Right lobe of liver (tissue), 6 donors: ENCODE results near the gene HS3ST6. TPM values are rescaled to one million over a fixed set of nuclear protein-coding genes. Genes with fewer than 3 reads are reported as not detected.

Source experiments
- ATAC-seq, 4 donors: fragments of 200-7000 bp; cut with Tn5 transposase; one replicate each; pipeline ENCODE4 v1.9.1; 2020; ENCODE audit warnings: mild to moderate bottlenecking in 4 of 4, moderate library complexity in 4 of 4
- DNase-seq, 3 donors: peaks; one replicate each; pipeline ENCODE4 v3.0.0-alpha.2; 2020
- H3K27ac ChIP-seq, 3 donors: fragments of 200-600 bp; one replicate each; pipeline ENCODE4 v1.8.0; 2022
- H3K27me3 ChIP-seq, 2 donors: fragments of 200-600 bp; one replicate each; pipeline ENCODE4 v1.8.0; 2022
- H3K36me3 ChIP-seq, 4 donors: fragments of 200-600 bp; sonication (generic) in 1 of 4; one replicate each; pipeline versions ENCODE4 v1.5.1 to v1.8.0; 2017 to 2022; ENCODE audit warnings: control low read depth in 1 of 4
- H3K4me1 ChIP-seq, 4 donors: fragments of 200-600 bp; sonication (generic) in 1 of 4; one replicate each; pipeline versions ENCODE4 v1.5.1 to v1.8.0; 2017 to 2022; ENCODE audit warnings: control low read depth in 1 of 4
- H3K4me3 ChIP-seq, 3 donors: fragments of 200-600 bp; one replicate each; pipeline ENCODE4 v1.8.0; 2022
- H3K9me3 ChIP-seq, 4 donors: fragments of 200-600 bp; sonication (generic) in 1 of 4; one replicate each; pipeline versions ENCODE4 v1.5.1 to v1.8.0; 2017 to 2022; ENCODE audit warnings: control low read depth in 1 of 4
- POLR2A ChIP-seq: fragments of 450-650 bp; IDR thresholded peaks from one replicate; pipeline ENCODE4 v1.6.1; 2017; ENCODE audit warnings: antibody characterized with exemption, mild to moderate bottlenecking
- WGBS: methylation state at CpG from one replicate; pipeline ENCODE4 v1.1.6; 2018; ENCODE audit warnings: low coverage, low lambda C conversion rate; ENCODE audit not compliant: insufficient coverage; ENCODE audit errors: missing lambda C conversion rate; 5-methylcytosine and 5-hydroxymethylcytosine counted together
- intact Hi-C, 2 donors: fragments of 100-400 bp; cut with DNase I; formaldehyde crosslinking; loops; one replicate each; pipeline versions ENCODE4 v1.11.2 to v1.14.1; 2022
- small RNA-seq, 2 experiments: library from RNA; depleted of rRNA; stranded (forward); fragments of <200 nt; gene quantifications; one replicate each; pipeline ENCODE3, GENCODE V24; 2016
- total RNA-seq, 6 experiments: library from RNA; depleted of rRNA in 2 of 6; stranded (reverse); fragments of >200 nt in 2 of 6; fragmentation: NEBNext Ultra II Directional in 3 of 6; extraction: Animal tissue kit (Norgen Biotek cat#: 25700) in 3 of 6; gene quantifications; one replicate each; pipeline versions ENCODE4 v1.1.0 to v1.2.4, GENCODE V29; 2016 to 2023
- TF ChIP-seq, protein P1 (sequence below), 4 donors: fragments of 200-600 bp in 3 of 4; fragments of 450-650 bp in 1 of 4; IDR thresholded peaks; one replicate each; pipeline versions ENCODE4 v1.5.1 to v1.8.0; 2016 to 2022; ENCODE audit warnings: antibody characterized with exemption in 4 of 4, mild to moderate bottlenecking in 2 of 4
- donor health status: DM: no; HTN: yes; CAD: no.
- donor health status: DM: no; HTN: no; CAD: no.
- donor health status: DM: no; HTN: no; CAD: no.
- donor health status: DM: no; HTN: yes; CAD: no.
- donor health status: DM: no; HTN: yes; CAD: no.

HS3ST6 gene
- total RNA-seq, 6 experiments from 2014 or later, result not detected

DNA sequence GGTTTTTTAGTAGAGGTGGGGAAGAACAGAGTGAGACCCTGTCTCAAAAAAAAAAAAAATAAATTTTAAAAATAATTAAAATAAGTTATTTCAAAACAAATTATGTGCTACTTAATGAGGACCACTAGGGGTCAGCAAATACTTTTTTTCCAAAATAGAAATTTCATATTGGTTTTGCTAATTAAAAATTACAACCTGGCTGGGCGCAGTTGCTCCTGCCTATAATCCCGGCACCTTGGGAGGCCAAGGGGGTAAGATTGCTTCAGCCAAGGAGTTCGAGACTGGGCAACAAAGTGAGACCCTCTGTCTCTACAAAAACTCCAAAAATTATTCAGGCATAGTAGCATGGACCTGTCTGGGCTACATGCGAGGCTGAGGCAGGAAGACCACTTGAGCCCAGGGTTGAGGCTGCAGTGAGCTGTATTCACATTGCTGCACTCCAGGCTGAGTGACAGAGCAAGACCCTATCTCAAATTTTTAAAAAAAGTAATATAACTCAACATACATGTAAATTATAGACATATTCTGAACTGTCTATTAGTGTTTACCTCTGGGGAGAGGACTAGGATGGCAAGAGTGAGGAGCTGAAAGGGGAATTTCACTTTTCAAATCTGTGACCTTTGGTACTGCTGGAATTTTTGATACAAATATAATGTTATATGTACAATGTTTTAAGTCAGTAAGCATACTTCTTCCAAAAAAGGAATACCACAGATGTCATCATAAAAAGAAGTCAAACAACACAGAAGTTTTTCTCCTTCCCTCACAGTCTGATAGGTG is 54.3 kb downstream of the HS3ST6 start:
- DNase-seq (no peak), ATAC-seq (peak; percentile 31 to 62 (median 58))
- Histone ChIP-seq H3K27me3 (no peaks in the 10 kb centered on the region), H3K27ac (no peak overlapping the region), H3K4me1 (no peaks in the 10 kb centered on the region), H3K9me3 (no peaks in the 10 kb centered on the region), H3K36me3 (no peaks in the 10 kb centered on the region), H3K4me3 (no peak overlapping the region)
- 7% methylated on average over 4 of the region's 4 CpGs for WGBS
- intact Hi-C loops, result loop anchor here in 1 of 2 donors (5.0 kb wide), 1 partner anchor 68 kb away; no protein-coding TSS in a partner anchor
- TF ChIP-seq, protein P1, sequence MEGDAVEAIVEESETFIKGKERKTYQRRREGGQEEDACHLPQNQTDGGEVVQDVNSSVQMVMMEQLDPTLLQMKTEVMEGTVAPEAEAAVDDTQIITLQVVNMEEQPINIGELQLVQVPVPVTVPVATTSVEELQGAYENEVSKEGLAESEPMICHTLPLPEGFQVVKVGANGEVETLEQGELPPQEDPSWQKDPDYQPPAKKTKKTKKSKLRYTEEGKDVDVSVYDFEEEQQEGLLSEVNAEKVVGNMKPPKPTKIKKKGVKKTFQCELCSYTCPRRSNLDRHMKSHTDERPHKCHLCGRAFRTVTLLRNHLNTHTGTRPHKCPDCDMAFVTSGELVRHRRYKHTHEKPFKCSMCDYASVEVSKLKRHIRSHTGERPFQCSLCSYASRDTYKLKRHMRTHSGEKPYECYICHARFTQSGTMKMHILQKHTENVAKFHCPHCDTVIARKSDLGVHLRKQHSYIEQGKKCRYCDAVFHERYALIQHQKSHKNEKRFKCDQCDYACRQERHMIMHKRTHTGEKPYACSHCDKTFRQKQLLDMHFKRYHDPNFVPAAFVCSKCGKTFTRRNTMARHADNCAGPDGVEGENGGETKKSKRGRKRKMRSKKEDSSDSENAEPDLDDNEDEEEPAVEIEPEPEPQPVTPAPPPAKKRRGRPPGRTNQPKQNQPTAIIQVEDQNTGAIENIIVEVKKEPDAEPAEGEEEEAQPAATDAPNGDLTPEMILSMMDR (IDR thresholded peaks at IDR 0.05), result peak; percentile 50 to 73 (median 66)
- TF ChIP-seq POLR2A, result no peak

DNA sequence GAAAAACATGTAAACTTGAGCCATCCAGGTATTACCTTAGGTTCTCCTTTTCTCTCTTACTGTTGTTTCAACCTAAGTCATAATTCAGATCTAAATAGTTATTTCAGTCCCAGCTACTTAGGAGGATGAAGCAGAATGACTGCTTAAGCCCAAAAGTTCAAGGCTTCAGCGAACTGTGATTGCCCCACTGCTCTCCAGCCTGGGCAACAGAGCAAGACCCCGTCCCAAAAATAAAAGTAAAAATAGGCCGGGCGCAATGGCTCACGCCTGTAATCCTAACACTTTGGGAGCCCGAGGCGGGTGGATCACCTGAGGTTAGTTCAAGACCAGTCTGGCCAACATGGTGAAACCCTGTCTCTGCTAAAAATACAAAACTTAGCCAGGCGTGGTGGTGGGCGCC is 55.8 kb downstream of the HS3ST6 start:
- no peaks in the 10 kb centered on the region for H3K27me3 ChIP-seq
- H3K27ac ChIP-seq, result no peak overlapping the region
- DNase-seq (no peak), ATAC-seq (no peak)
- 74% methylated on average over 5 of the region's 9 CpGs for WGBS
- no peaks in the 10 kb centered on the region for H3K4me1 ChIP-seq
- intact Hi-C loops, result loop anchor here in 1 of 2 donors (5.0 kb wide), 1 partner anchor 70 kb away; no protein-coding TSS in a partner anchor
- H3K36me3 ChIP-seq, result no peaks in the 10 kb centered on the region
- no peak overlapping the region for H3K4me3 ChIP-seq
- no peaks in the 10 kb centered on the region for H3K9me3 ChIP-seq
- TF ChIP-seq, protein P1 (IDR thresholded peaks at IDR 0.05), result no peak
- TF ChIP-seq POLR2A, result no peak

DNA sequence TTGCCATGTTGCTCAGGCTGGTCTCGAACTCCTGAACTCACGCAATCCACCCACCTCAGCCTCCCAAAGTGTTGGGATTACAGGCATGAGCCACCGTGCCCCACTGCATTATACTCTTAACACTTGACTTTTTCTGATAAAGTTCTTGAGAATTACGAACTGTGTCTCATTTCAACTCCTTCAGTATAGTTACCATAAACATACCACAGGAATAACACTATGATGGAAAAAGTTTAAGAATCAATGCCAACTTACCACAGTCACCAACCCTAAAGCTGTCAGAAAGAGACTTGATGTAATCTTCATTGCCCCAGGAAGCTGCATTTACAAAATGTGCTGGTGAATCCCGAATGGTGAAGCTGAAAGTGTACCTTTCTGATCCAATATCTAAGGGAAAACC is 56.5 kb downstream of the HS3ST6 start:
- H3K4me3 ChIP-seq, result no peak overlapping the region
- no peaks in the 10 kb centered on the region for H3K36me3 ChIP-seq
- H3K9me3 ChIP-seq, result no peaks in the 10 kb centered on the region
- DNase-seq (no peak), ATAC-seq (no peak)
- H3K4me1 ChIP-seq, result no peaks in the 10 kb centered on the region
- no peaks in the 10 kb centered on the region for H3K27me3 ChIP-seq
- intact Hi-C loops, result loop anchor here in 1 of 2 donors (5.0 kb wide), 1 partner anchor 71 kb away; no protein-coding TSS in a partner anchor
- H3K27ac ChIP-seq, result no peak overlapping the region
- WGBS, result 76% methylated on average over 4 of the region's 5 CpGs
- TF ChIP-seq, protein P1 (IDR thresholded peaks at IDR 0.05), result no peak
- TF ChIP-seq POLR2A, result no peak

Small RNA genes within 50 kb of the gene (small RNA-seq; reads per million reads assigned to genes)
- 0 reads per million in 2 experiments for gene SNORA10
- 0 reads per million in 2 experiments for gene SNORA64

Other genes starting within 250 kb of the HS3ST6 start
- 10 to 100 TPM; 31.0 to 47.7 (median 38.7) TPM for gene JPT2, start 240.1 kb downstream of the HS3ST6 start, total RNA-seq
- 10 to 100 TPM in 5 of 6 experiments, 1 to 10 TPM in 1; 8.7 to 37.3 (median 23.0) TPM for gene MAPK8IP3, start 212.2 kb downstream of the HS3ST6 start, total RNA-seq
- 10 to 100 TPM; 17.9 to 36.1 (median 23.2) TPM for gene NME3, start 146.9 kb downstream of the HS3ST6 start, total RNA-seq
- gene EME2, start 145.6 kb downstream of the HS3ST6 start, total RNA-seq, result 10 to 100 TPM in 1 of 6 experiments, 1 to 10 TPM in 5; 3.8 to 11.1 (median 5.0) TPM
- 10 to 100 TPM; 42.5 to 90.5 (median 52.9) TPM for gene MRPS34, start 145.3 kb downstream of the HS3ST6 start, total RNA-seq
- gene SPSB3, start 135.8 kb downstream of the HS3ST6 start, total RNA-seq, result 10 to 100 TPM; 18.6 to 42.5 (median 34.5) TPM
- gene NUBP2, start 135.5 kb downstream of the HS3ST6 start, total RNA-seq, result 10 to 100 TPM; 21.1 to 90.3 (median 32.6) TPM
- gene IGFALS, start 124.7 kb downstream of the HS3ST6 start, total RNA-seq, result 100 to 1,000 TPM in 1 of 6 experiments, 10 to 100 TPM in 5; 38.7 to 124 (median 85.3) TPM
- 100 to 1,000 TPM in 4 of 6 experiments, 10 to 100 TPM in 2; 77.9 to 161 (median 143) TPM for gene HAGH, start 91.6 kb downstream of the HS3ST6 start, total RNA-seq
- 10 to 100 TPM; 25.5 to 96.5 (median 36.0) TPM for gene FAHD1, start 91.2 kb downstream of the HS3ST6 start, total RNA-seq
- gene MEIOB, start 46.3 kb downstream of the HS3ST6 start, total RNA-seq, result under 1 TPM in 2 of 6 experiments, not detected in 4; 0.39 to 0.40 TPM
- 100 to 1,000 TPM in 3 of 6 experiments, 10 to 100 TPM in 3; 63.4 to 121 (median 98.5) TPM for gene MSRB1, start 24.8 kb upstream of the HS3ST6 start, total RNA-seq
- gene RPL3L, start 36.3 kb upstream of the HS3ST6 start, total RNA-seq, result under 1 TPM in 1 of 6 experiments, not detected in 5; 0.12 TPM
- gene NDUFB10, start 41.1 kb upstream of the HS3ST6 start, total RNA-seq, result 100 to 1,000 TPM in 2 of 6 experiments, 10 to 100 TPM in 4; 68.7 to 210 (median 81.2) TPM
- gene RPS2, start 46.4 kb upstream of the HS3ST6 start, total RNA-seq, result 1,000 to 10,000 TPM in 1 of 6 experiments, 100 to 1,000 TPM in 5; 451 to 1,052 (median 541) TPM
- gene RNF151, start 48.4 kb upstream of the HS3ST6 start, total RNA-seq, result not detected
- gene TBL3, start 53.6 kb upstream of the HS3ST6 start, total RNA-seq, result 10 to 100 TPM; 15.8 to 42.4 (median 18.1) TPM
- 1 to 10 TPM in 1 of 6 experiments, under 1 TPM in 3, not detected in 2; 0.51 to 1.3 (median 0.60) TPM for gene NOXO1, start 63.1 kb upstream of the HS3ST6 start, total RNA-seq
- 10 to 100 TPM; 16.1 to 18.6 (median 18.0) TPM for gene GFER, start 65.8 kb upstream of the HS3ST6 start, total RNA-seq
- under 1 TPM in 1 of 6 experiments, not detected in 5; 0.22 TPM for gene SYNGR3, start 71.6 kb upstream of the HS3ST6 start, total RNA-seq
- 10 to 100 TPM; 21.6 to 46.4 (median 25.0) TPM for gene ZNF598, start 91.4 kb upstream of the HS3ST6 start, total RNA-seq
- gene NPW, start 101.4 kb upstream of the HS3ST6 start, total RNA-seq, result 10 to 100 TPM in 2 of 6 experiments, 1 to 10 TPM in 4; 2.7 to 12.3 (median 8.2) TPM
- 100 to 1,000 TPM; 129 to 284 (median 186) TPM for gene NHERF2, start 108.5 kb upstream of the HS3ST6 start, total RNA-seq
- gene NTHL1, start 129.4 kb upstream of the HS3ST6 start, total RNA-seq, result 100 to 1,000 TPM in 1 of 6 experiments, 10 to 100 TPM in 5; 12.0 to 127 (median 42.6) TPM
- gene TSC2, start 129.6 kb upstream of the HS3ST6 start, total RNA-seq, result 100 to 1,000 TPM in 1 of 6 experiments, 10 to 100 TPM in 5; 25.7 to 124 (median 59.4) TPM
- gene PKD1, start 217.5 kb upstream of the HS3ST6 start, total RNA-seq, result 10 to 100 TPM; 28.5 to 58.2 (median 42.8) TPM
- gene RAB26, start 230.2 kb upstream of the HS3ST6 start, total RNA-seq, result 10 to 100 TPM in 3 of 6 experiments, 1 to 10 TPM in 3; 3.8 to 14.6 (median 8.7) TPM
- 10 to 100 TPM; 40.9 to 56.2 (median 46.2) TPM for gene TRAF7, start 237.4 kb upstream of the HS3ST6 start, total RNA-seq